Stimulated activated CD4-positive, alpha-beta T cell treated with anti-CD3 and anti-CD28 coated beads, Interleukin-1b, Interleukin-23, amount 100 ng/mL, for 4 hours (primary cell): ENCODE data around the gene MINDY3.

Experiments used
- DNase-seq, 2 donors: peaks; one replicate each; pipeline ENCODE4 v3.0.0-alpha.2; 2020; ENCODE audit warnings: low read depth in 2 of 2

The MINDY3 gene

DNA sequence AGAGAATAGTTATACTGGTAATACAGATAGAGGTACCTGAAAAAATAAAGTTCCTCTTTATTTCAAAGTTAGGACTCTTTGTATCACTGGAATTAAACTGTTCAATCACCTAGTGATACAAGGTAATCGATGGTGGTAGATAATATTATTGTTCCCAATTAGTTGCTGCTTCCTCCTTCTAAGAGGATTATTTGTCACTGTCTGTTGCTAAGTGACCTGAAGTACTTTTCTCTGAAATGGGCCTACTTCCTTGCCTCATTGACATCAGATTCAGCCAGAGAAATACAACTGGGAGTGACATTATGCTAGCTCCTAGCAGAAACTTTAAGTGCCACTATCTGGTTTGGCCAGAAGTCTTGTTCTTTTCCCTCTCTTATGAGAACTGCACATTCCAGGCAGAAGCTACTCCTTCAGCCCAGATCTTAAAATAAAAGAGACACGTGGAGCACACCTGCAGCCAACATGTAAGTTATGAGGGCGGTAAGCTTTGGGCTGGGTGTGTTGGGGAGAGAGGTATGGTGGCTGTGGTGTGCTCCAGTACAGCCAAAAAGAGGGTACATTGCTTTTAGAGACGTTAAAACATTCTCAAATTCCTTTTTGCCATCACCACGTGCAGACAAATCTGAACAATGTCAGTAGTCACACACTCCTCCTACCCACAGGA lies 54.8 kb downstream of the MINDY3 start:
- no peak for DNase-seq

DNA sequence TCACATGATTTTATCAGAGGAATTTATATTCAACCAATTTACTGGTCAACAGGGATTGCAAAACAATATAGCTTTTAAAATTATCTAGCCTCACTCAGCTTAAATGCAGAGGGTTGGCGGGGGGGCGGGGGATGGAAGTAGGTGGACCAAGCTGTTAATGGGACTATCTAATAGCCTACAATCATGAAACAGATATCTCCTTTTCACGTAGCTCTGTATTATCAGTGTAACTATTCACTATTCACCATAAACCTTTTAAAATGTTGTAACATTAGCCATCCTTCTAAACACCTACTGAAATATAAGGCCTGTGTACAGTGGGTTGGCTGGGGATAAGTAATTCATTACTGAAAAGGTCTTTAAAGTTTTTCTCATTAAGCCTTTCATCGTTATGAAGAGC lies 56.2 kb downstream of the MINDY3 start:
- DNase-seq, result no peak

DNA sequence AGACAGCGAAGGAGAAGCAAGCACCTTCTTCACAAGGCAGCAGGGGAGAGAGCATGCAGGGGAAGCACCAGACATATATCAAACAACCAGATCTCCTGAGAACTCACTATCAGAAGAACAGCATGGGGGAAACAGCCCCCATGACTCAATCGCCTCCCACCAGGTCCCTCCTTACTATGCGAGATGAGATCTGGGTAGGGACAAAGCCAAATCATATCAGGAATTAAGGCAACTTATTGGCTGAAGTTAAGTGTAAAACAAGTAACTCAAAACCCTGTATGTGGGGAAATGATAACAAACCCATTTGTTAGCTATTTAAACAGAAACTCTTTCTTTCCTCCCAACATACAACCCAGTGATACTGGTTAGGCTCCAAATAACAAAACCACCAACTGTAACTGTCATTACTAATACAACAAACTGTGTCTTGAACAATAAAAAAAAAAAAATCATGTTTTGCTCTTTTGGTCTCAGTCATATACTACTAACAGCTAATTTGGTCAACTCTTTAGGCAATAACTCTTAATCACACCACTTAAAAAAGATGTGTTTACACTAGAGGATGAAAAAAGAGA lies 57.8 kb downstream of the MINDY3 start:
- DNase-seq, result peak in 1 of 2 donors; percentile 17

DNA sequence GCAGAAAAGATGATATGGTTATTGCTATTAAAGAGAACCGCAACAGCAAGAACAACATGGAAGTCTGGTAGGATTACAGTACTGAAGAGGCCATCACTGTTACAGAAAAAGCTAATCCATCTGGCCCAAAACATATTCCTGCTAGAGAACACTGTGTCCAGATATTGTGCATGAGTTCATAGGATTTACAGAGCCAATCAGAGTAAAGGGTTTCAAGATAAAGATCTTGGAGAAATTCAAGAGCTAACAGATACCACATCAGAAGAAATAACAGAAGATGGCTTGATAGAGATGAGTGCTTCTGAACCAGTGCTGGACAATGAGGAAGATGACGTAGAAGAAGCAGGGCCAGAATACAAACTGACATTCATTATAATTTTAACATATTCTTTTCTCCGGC lies 58.7 kb downstream of the MINDY3 start:
- no peak for DNase-seq

DNA sequence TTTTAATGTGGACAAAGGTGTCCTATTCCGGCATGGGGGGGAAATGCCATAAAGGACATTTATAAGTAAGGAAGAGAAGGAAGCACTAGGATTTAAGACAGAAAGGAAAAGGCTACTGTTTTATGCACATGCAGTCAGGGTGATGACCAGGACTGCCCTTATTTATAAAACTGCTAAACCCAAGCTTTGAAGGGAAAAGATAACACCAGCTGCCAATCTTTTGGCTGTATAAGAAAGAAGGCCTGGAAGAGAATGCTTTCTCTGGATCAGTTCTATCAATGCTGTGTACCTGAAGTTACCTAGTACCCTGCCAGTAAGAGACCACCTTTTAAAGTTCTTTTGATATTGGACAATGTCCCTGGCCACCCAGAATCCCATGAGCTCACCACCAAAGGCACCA lies 59.2 kb downstream of the MINDY3 start:
- no peak for DNase-seq

DNA sequence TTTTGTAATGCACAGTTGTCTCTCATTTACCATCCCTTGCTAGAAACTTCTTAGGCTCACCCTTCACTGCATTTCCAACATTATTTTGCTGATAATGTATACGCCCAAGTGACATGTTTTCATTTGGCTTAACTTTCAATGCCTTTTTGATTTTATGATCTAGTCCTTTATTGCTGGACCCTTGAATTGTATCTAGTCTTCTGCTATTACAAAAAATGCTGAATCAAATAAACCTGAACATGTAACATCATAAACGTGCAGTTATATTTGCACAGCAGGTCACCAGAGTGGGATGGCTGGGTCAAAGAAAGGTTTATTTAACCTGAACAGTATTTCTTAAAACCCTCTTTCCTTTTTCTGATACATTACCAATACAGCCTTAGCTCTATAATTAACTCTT lies 63.0 kb downstream of the MINDY3 start:
- no peak for DNase-seq

DNA sequence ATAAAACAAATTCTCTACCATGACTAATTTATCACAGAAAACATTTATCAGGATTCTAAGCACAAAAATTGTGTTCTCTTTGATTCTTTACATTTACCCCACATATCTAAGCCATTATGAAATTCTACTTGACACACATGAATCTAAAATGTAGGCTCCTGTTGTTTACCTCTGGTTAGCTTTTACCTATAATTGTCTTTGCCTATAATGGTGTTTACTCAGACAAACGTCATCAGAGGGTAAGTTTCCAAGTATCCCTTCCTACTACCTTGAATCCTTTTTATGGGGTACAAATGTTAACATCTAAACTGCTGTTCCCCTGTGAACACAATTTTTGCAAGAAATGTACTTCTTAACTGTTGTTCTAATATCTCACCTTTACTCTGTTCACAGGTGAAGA lies 63.5 kb downstream of the MINDY3 start:
- no peak for DNase-seq

DNA sequence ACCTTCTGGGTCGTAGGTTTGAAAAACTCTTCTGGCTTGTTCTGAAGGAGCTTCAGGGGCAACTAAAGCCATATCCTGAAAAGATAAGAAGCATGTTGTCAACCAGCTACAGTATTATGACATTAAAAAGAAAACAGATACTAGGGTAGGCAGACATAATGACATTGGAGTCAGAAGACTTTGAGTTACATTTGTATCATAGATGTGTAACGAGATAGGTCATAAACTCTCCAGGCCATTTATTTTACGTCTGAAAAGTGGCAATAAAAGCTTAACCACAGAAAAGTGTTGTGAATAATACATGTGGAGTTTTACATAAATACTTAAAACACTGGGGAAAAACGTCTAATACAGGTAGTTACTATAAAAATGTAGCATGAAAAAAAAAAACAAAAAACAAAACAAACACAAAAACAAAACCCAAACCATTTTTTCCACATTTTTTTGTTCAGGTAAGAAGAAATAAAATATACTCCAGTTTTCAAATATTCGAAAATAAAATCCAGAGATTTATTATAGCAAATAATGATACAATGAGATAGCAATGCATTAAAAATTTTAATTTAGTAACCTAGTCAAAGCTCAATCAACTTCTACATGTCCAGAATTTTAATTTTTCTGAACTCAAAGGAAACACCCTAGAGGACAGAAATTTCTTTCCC lies 64.1 kb downstream of the MINDY3 start:
- no peak for DNase-seq

DNA sequence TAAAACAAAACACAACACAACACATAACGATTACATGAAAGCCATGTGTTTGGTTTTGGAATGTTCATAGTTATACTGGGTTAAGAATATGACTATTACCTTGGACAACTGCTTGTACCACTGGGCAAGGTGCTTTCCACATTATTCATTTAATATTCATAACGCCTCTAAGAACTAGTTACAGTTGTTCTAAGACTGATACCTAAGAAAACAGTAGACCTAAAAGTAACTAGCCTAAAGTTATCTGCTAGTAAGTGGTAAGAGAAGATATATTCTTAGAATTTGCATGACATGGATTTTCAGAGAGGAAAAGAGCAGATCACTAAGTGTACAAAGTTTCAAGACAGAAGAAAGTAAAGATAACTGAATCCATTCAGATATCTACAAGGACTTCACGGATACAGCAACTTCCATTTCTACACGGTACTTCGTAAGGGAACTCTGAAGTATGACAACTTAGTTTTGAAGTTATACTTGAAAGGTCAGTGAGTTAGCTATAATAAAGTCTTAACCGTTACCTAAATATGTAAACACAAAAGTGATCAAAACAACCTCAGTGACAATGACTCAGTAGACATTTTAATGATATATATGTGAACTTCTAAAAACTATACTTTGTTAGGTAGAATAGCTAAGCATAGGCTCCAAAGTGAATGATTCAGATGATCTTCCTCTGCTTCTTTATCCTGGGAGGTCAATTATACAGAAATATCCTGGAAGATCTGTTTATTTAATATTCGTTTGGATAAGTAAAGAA lies 65.1 kb downstream of the MINDY3 start:
- no peak for DNase-seq

DNA sequence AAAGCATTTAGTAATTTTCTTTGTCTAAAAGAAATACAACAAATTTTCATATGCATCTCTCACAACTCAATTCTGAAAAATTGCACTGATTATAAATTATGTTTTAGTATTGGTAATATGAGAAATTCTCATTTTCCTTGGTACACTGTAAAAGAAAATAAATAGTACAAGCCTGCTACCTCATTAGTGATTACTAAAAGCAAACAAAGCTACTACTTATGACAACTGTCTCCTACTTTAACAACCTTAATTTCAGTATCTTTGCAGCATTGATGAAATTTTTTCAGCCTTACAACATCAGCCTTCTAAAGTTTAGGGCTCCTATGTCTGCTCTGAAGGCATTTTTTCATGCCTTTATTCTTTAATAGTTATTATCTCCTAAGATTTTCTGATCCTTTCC lies 65.7 kb downstream of the MINDY3 start:
- no peak for DNase-seq

DNA sequence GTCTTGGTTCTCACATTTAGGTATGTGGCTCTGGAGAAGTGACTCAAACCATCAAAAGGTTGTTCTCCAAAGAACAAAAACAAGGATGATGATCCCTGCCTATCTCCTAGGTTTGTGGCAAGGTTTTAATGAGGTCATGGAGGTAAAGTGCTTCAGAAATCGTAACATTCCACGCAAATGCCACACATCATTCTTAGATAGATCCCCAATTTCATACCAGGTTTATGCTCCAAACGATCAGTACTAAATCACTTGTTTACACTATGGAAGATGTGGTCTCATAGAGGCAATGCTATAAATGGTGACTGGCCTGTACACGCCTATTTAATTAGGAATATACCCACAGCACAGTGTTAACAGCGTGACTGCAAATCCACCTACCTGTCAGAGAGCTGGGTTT lies 66.6 kb downstream of the MINDY3 start:
- no peak for DNase-seq

DNA sequence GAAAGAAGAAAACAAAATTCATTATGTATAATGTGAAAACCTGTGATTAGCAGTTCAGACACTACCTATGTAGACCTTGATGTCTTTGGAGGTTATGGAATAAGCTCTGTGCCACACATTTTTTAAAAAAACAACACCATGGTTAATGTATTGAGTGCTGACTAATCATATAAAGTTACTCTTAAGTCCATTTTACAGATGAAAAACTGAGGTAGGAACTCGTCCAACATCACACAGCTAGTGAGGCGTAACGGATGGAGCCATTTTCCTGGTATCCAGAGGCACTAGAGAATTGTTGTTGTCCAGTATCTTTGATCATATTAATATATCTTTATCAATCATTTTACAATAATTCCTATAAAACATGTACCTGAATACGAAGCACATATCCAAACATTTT lies 67.5 kb downstream of the MINDY3 start:
- DNase-seq, result no peak

DNA sequence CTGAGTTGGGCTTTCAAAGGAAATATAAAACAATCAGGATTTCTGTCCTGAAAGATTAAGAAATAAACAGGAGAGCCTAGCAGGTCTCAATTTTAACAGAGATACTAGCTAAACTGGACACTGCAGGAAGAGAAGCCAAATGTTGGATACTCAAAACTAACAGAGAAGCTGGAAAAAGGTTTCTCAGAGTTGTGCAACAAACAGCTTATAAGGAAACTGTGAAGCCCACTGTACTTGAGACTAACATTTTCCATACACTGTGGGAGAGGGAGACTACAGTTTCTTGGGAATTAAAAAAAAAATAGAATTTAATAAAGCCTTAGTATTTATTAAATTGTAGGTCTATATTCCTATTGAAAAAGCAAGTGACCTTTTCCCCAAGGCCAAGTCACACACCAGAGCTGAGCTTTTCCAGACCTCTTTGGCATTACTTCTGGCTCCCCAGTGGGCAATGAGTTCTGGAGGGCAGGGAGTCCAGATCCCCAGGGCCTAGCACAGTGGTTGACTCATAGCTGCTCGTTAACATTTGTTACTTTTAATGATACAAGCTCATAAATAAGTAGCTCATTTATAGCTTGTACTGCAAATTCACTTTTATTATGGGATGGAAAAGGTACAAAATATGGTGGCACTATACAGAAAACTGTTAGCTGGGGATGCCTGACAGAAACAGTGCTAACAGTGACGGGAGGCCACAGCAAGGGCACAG lies 68.3 kb downstream of the MINDY3 start:
- DNase-seq, result no peak

DNA sequence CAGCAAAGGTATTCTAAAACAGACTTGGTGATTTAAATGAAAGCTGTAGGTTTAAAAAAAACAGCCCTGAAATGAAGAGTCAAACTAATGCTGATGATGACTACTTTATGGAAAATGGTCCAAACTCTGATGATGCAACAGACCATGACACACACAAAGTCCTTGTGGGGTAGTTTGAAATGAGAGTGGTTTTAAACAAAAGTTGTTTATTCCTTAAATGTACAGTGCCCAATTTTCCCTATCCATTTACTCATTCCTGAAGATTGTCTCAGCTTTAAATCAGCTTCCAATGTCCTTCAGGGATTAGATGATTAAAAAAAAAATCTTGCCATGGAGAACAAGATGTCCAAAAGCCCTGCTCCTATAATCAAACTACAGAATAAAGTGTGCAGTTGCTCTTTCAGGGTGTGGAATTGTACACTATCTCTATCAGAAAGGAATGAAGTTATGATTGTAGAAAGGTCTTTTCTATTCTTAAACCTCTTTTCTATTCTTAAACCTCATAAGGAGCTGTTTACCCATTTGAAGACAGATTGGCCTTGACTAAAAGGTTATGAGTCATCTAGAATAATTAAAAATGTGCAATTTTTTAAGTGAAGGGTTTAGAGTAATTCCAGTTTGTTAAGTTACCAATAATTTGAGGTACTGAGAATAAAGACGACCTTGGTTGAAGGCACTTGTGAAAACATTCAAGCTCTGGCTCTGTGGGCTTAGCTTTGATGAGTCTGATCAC lies 70.3 kb downstream of the MINDY3 start:
- no peak for DNase-seq

DNA sequence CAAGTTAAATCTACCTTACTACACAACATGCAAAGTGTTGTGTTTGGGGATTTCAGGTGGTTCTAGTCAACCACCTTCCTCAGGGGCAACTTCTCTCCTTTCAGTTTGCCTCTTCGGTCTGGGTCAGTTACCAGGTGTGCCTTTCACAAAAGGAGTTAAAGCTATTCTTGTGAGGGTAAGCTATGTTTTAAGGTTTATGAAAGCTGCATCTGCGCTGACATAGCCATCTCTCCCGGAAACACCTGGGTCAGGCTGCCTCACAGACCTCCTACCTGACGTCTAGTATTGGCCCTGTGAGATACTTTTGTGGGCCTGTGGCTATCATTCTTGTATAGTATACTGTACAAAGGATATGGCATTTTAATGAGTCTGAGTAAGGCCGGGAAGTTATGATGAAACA lies 72.9 kb downstream of the MINDY3 start:
- DNase-seq, result no peak

DNA sequence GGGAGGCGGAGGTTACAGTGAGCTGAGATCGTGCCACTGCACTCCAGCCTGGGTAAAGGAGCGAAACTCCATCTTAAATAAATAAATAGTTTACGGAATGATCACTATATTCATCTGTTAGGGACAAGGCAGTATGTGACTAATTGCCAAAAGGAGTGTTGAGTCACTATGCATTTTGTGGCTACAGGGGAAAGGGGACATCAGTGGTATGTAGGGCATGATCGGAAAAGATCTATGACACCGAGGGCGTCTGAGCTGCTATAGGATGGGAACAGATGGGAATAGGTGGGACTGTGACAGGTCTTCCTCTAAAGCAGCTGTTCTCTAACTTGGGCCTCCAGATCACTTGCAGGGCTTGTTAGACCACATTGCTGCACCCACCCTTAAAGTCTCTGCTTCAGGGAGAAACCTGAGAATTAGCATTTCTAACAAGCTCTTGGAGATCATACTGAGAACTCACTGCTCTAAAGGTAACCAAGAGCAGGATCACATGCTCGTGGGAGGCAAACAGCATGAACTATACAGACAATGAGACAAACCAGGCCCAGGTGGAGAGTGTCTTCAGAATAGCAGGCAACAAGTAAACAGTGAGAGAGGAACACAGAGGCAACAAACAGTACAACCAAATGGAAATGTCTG lies 75.5 kb downstream of the MINDY3 start:
- no peak for DNase-seq

DNA sequence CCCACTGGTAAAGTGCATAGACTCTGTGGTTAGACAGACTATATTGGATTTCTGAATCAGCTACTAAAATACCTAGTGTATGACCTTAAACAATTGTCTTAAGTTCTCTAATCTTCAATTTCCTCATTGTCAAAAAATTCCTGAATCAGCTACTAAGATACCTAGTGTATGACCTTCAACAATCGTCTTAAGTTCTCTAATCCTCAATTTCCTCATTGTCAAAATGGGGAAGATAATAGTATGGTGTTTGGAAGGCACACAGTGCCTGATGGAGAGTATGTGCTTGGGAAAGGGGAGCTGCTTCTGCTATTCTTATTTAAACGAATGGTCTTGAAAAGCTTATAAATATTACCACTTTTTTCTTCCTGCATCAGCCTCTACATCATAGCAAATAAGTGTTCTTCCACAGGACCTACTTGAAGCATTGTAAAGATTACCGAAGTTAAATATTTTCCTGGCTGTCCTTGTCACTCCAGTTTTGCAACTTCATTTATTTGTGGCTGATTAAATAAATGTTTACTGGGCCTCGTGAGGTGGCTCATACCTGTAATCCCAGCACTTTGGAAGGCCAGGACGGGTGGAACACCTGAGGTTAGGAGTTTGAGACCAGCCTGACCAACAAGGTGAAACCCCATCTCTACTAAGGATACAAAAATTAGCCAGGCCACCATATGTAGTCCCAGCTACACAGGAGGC lies 76.2 kb downstream of the MINDY3 start:
- DNase-seq, result no peak

DNA sequence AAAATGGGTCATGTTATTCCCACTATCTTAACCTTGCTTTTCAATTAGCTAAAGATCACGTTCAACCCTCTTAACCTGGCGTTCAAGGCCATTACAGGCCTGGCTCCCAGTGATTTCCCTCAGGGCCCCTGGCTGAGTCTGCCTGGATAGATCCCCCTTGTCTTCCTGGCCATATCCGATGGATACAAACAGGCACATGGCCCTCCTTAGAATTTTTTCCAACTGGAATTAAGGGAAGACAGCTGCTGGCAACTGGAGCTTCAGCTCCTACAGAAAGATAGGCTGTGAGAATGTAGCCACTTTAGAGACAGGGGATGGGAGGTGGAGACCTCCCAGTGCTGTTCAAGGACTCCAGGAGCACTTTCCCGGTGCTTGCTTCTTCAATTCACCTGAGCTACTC lies 77.5 kb downstream of the MINDY3 start:
- DNase-seq, result no peak

DNA sequence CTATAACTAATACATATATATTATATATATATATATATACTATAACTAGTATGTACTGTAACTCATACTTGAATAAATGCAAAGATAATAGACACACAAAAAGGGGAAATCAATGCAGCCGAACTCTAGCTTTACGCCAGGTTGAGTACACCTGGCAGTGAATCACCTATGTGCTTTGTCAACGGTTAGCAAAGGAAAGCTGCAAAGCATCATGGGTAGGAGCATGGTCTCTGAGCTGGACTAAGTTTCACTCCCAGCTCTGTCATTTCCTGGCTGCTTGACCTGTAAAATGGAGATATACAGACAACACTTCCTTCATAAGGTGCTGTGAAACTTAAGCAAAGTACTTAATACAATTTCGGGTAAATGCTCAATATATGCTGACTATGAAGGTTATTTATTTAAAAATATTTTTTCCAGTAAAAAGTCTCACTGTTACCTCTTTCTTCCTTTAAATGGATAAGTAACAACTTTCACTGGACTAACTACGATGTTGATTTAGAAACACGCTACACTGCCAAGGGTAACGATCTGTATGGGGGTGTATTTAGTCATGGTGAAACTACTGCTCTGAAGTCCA lies 78.8 kb downstream of the MINDY3 start:
- no peak for DNase-seq
